IPS DF 6.9 (cell line): ENCODE results near the gene ACSS2.

Source experiments
- DNase-seq: peaks from one replicate; pipeline ENCODE4 v3.0.0-alpha.2; 2013; ENCODE audit warnings: low read depth, low spot score
- H3K27ac ChIP-seq: one replicate; pipeline ENCODE4 v1.5.1; 2013; ENCODE audit warnings: low read length, control low read depth
- H3K27me3 ChIP-seq: 2 replicates; pipeline ENCODE4 v1.6.1; 2013; ENCODE audit warnings: mild to moderate bottlenecking, low read length; ENCODE audit not compliant: control insufficient read depth, insufficient read depth
- H3K36me3 ChIP-seq: 2 replicates; pipeline ENCODE4 v1.6.1; 2013; ENCODE audit warnings: low read length; ENCODE audit not compliant: control insufficient read depth, insufficient read depth
- H3K4me1 ChIP-seq: 2 replicates; pipeline ENCODE4 v1.6.1; 2013; ENCODE audit warnings: low read length; ENCODE audit not compliant: control insufficient read depth, insufficient read depth
- H3K4me3 ChIP-seq: 2 replicates; pipeline ENCODE4 v1.5.1; 2013; ENCODE audit warnings: mild to moderate bottlenecking, low read length
- H3K9me3 ChIP-seq: 2 replicates; pipeline ENCODE4 v1.6.1; 2013; ENCODE audit warnings: low read length, inconsistent platforms; ENCODE audit not compliant: control insufficient read depth, insufficient read depth
- WGBS: extraction: QIAGEN DNeasy Blood & Tissue Kit; methylation state at CpG from one replicate; pipeline ENCODE4 v1.1.7; 2013; ENCODE audit warnings: mixed read lengths, missing lambda C conversion rate; ENCODE audit not compliant: insufficient read length, insufficient coverage; 5-methylcytosine and 5-hydroxymethylcytosine counted together

Gene ACSS2

DNA sequence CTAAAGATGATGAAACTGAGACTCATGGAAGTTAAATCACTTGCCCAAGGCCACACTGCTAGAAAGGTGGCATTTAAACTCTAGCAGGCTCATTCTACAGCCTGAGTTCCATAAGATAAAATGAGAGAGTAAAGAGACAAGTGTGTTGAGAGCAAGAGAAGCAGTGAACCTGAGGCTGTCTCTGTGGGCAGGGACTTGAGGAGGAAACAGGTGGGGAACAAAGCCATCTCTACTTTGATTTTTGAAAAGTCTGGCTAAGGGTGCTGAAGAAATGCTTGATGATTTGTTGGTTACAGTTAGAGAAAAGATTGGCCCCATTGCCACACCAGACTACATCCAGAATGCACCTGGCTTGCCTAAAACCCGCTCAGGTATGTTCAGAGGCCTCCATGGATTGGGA, 50.2 kb downstream of the ACSS2 start:
- peaks cover 17% of the 10 kb centered on the region; the same call in 1 of the 2 replicates for H3K36me3 ChIP-seq

DNA sequence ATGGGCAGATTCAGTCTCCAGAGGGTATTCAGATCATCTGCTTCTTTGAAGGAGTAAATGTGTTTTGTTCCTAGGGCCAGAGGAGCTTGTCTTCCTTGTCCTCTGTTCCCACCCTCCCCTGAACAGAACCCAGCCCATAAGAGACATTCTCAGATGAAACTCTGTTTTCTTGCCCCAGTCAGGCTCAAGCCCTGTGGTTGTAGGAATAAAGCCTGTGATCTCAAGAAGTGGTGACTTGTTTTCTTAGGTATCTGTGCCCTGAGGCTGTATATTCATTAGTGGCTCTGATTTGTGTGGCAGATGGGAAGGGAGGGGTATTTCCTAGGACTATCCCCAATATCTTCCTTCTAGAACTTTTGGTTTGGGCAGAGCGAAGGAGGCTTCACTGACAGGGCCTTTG, 51.3 kb downstream of the ACSS2 start:
- Histone ChIP-seq H3K36me3 (peaks cover 17% of the 10 kb centered on the region; the same call in 1 of the 2 replicates), H3K9me3 (no peaks in the 10 kb centered on the region), H3K27ac (no peak overlapping the region), H3K4me3 (no peak overlapping the region), H3K4me1 (no peaks in the 10 kb centered on the region), H3K27me3 (no peaks in the 10 kb centered on the region)
- WGBS, result no CpG with 5 or more reads among the region's 1 CpG
- no peak for DNase-seq

More for the DNA sequence above, 50.2 kb downstream of the ACSS2 start:
- Histone ChIP-seq H3K9me3 (no peaks in the 10 kb centered on the region), H3K4me3 (no peak overlapping the region), H3K4me1 (no peaks in the 10 kb centered on the region), H3K27ac (no peak overlapping the region), H3K27me3 (no peaks in the 10 kb centered on the region)
- no peak for DNase-seq
- WGBS, result no CpG with 5 or more reads among the region's 1 CpG

DNA sequence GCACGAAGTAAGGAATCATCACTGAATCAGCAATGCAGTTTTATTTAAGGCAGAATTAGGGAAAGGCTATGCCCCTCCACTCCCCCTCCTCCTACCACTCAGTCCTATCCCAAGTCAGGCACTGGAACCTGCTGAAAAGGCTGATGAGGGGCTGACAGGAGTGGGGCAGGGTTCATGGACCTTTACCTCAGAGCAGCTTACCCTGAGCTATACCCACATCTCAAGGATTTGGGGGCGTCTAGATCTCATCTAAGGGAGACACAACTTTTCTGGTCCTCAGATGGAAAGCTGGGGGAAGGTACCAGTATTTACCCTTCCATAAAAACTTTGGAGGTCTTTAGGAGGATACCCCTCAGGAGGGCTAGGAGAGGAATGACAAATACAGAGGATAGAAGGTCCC, 52.0 kb downstream of the ACSS2 start:
- Histone ChIP-seq H3K36me3 (peaks cover 17% of the 10 kb centered on the region; the same call in 1 of the 2 replicates), H3K27ac (no peak overlapping the region), H3K9me3 (no peaks in the 10 kb centered on the region), H3K4me3 (no peak overlapping the region), H3K27me3 (no peaks in the 10 kb centered on the region), H3K4me1 (no peaks in the 10 kb centered on the region)
- no peak for DNase-seq
- no CpG with 5 or more reads among the region's 2 CpGs for WGBS

DNA sequence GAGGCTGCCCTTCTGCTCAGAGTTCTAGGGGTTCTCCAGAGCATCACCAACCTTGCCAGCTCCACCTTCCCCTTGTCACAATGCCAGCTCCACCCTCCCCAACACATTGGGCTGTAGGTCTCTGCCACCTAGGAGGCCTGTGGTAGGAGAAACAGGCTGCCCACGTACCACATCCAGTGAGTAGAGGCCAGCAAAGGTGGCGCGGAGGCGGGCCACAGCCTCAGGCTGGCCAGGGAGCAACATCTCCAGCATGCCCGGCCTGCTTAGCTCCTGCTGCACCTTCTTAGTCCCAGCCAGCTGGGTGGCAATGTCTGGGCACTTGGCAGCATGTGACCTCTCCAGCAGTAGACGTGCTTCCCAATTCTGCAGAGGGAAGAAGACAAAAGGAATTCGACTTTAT, 55.4 kb downstream of the ACSS2 start:
- no peak overlapping the region for H3K27ac ChIP-seq
- WGBS, result no CpG with 5 or more reads among the region's 7 CpGs

DNA sequence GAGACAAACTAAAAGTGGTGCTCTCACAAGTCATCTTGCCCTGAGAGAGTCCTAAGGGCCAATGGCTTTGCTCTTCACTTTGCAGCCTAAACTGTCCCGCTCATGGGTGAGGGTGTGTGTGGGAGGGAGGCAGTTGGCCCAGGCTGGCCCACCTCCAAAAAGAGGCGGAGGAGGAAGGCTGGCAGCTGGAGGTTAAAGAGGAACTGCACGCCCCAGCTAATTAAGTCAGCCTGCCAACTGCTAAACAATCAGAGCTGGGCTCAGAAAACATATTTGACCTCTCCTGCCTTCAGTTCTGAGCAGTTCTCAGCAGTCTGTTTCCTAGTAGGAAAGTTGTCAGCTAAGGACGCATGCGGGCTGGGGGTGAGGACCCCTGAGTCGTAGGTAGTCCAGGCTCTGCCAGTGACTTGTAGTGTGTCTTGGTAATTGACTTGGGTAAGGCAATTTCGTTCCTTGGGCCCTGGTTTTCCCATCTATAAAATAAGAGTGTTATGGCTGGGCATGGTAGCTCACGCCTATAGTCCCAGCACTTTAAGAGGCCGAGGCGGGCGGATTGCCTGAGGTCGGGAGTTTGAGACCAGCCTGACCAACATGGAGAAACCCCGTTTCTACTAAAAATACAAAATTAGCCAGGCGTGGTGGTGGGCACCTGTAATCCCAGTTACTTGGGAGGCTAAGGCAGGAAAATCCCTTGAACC, 62.2 kb downstream of the ACSS2 start:
- no CpG with 5 or more reads among the region's 14 CpGs for WGBS
- Histone ChIP-seq H3K36me3 (peaks cover 6% of the 10 kb centered on the region; the same call in 1 of the 2 replicates), H3K4me3 (no peak overlapping the region), H3K4me1 (no peaks in the 10 kb centered on the region), H3K27ac (no peak overlapping the region), H3K9me3 (no peaks in the 10 kb centered on the region), H3K27me3 (no peaks in the 10 kb centered on the region; the same call in 1 of the 2 replicates)
- no peak for DNase-seq

More for the DNA sequence above, 55.4 kb downstream of the ACSS2 start:
- H3K36me3 ChIP-seq, result peaks cover 16% of the 10 kb centered on the region; the same call in 1 of the 2 replicates
- no peaks in the 10 kb centered on the region for H3K4me1 ChIP-seq
- no peaks in the 10 kb centered on the region for H3K9me3 ChIP-seq
- no peaks in the 10 kb centered on the region; the same call in 1 of the 2 replicates for H3K27me3 ChIP-seq
- no peak for DNase-seq
- H3K4me3 ChIP-seq, result no peak overlapping the region

DNA sequence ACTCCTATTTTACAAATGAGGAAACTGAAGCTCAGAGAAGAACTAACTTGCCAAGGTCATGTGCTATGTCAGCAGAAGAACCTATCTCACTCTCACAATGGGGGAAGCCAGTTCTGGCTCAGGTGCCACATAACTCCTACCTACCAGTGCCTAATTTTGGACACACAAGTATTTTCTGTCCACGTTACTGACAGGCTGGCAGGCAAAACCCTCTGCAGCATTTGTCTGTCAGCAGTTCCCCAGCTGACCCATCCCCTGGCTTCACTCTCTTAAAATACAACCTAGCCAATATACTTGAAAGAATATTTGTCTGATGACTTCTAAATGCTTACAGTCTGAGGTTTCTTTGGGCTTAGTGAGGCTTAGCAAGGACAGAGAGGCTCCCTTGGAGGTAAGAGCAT, 63.7 kb downstream of the ACSS2 start:
- no CpG with 5 or more reads among the region's 1 CpG for WGBS
- Histone ChIP-seq H3K4me3 (no peak overlapping the region), H3K4me1 (no peaks in the 10 kb centered on the region), H3K36me3 (peaks cover 6% of the 10 kb centered on the region; the same call in 1 of the 2 replicates), H3K27me3 (no peaks in the 10 kb centered on the region; the same call in 1 of the 2 replicates), H3K27ac (no peak overlapping the region), H3K9me3 (no peaks in the 10 kb centered on the region)
- no peak for DNase-seq

DNA sequence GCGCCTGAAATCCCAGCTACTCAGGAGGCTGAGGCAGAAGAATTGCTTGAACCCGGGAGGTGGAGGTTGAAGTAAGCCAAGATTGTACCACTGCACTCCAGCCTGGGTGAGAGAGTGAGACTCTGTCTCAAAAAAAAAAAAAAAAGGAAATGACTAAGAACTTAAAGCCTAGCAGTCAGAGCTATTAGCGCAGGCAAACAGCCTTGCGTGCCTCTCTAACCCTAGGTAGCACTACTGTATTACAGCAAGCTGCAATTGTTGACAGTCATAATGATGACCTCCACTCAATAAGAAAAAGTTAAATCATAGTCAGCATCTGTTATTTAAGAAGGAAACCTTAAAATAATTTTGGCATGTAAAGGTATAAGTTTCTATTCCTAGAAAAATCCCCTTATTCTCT, 64.8 kb downstream of the ACSS2 start:
- no peak overlapping the region for H3K27ac ChIP-seq
- no peaks in the 10 kb centered on the region; the same call in 1 of the 2 replicates for H3K27me3 ChIP-seq
- no CpG with 5 or more reads among the region's 4 CpGs for WGBS
- H3K9me3 ChIP-seq, result no peaks in the 10 kb centered on the region
- H3K4me1 ChIP-seq, result no peaks in the 10 kb centered on the region
- DNase-seq, result no peak
- no peak overlapping the region for H3K4me3 ChIP-seq
- peaks cover 6% of the 10 kb centered on the region; the same call in 1 of the 2 replicates for H3K36me3 ChIP-seq

DNA sequence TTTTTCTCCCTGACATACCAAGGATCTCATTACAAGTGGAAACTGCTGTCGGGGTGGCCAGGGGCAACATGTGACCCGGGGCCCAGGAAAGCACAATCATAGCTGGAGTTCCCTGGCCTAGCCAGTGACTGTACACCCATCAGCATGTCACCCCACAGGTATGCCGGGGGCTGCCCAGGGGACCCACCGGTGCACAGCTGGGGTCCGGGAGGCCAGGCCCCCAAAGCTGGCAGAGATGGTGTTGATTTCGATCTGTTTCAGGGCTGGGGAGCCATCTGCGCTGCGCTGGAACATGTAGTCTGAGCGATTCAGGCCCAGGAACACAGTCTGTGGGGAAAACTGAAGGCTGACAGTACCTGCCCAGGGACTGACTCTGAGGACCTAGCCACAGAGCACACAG, 65.9 kb downstream of the ACSS2 start:
- Histone ChIP-seq H3K36me3 (peaks cover 6% of the 10 kb centered on the region; the same call in 1 of the 2 replicates), H3K9me3 (no peaks in the 10 kb centered on the region)

DNA sequence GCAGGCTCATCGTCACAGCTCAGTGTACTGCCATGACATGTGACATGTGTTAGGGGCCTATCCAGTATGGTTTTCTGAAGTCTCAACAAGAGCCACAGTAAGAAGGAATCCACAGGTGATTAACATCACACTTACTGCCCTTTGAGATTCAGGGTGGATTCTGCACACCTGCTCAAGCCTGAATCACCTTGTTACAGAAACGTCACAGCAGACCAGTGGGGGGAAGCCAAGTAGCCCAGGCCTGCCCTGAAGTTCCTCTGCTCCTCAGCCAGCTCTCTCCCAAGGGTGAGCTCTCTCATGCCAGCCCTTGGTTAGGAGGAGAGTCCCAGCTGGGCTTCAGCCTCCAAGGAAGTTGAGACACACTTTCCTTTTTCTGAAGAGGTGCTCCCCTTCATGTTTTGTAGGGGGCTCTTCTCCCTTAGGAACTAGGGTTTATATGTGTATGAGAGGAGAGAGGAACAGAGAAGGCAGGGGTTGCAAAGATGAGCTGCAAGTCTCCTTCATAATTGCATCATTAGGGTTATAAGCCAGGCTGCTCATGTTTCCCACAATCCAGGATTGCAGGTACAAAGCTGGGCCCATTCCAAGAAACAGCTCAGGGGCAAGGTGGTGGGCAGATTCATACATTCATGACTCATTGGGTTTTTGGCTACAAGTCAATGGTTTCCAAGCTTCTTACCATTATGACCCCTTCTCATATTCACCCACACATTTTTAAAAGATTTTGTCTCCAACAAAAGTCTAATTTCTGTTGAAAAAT, 67.6 kb downstream of the ACSS2 start:
- no peak overlapping the region for H3K27ac ChIP-seq
- DNase-seq, result no peak
- no CpG with 5 or more reads among the region's 2 CpGs for WGBS
- H3K4me1 ChIP-seq, result no peaks in the 10 kb centered on the region
- no peaks in the 10 kb centered on the region for H3K9me3 ChIP-seq
- H3K27me3 ChIP-seq, result no peaks in the 10 kb centered on the region
- no peak overlapping the region for H3K4me3 ChIP-seq
- peaks cover 6% of the 10 kb centered on the region; the same call in 1 of the 2 replicates for H3K36me3 ChIP-seq

More for the DNA sequence above, 65.9 kb downstream of the ACSS2 start:
- Histone ChIP-seq H3K27me3 (no peaks in the 10 kb centered on the region), H3K4me1 (no peaks in the 10 kb centered on the region), H3K4me3 (no peak overlapping the region), H3K27ac (no peak overlapping the region)
- WGBS, result no CpG with 5 or more reads among the region's 9 CpGs
- DNase-seq, result no peak

DNA sequence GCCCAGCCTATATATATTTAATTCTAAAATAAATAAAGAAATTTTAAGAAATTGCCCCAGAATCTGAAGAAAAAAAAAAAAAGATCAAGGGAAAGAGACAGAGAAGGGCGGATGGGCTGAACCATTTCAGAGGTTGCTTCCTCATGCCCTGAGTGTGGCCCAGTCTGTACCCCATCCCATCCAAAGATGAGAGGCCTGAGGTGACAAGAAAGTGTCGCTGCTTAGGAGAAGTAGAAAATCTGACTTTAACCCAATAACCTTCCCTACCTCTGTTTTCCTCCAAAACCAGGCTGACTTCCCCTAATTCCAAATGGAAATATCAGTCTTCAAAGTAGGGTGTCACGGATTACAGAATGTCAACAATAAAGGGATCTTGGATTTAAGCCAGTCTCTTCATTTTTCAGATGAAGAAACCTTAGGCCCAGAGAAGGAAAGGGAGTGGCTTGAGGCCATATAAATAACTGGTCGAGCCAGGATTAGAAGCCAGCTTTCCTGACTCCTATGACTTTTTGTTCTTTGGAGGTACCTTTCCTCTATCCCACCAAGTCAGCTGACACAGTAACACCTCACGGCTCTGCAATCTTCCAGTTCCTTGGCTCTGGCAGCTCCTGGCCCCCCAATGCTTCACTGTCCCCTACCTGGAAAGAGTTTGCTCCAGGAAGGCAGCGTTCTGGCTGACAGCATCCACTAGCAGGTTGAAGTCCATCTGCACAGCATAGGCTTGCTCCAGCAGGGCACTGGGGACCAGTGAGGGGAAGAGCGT, 69.1 kb downstream of the ACSS2 start:
- H3K36me3 ChIP-seq, result peaks cover 6% of the 10 kb centered on the region; the same call in 1 of the 2 replicates
- DNase-seq, result no peak
- H3K9me3 ChIP-seq, result no peaks in the 10 kb centered on the region
- no peak overlapping the region for H3K27ac ChIP-seq
- no peaks in the 10 kb centered on the region for H3K27me3 ChIP-seq
- no CpG with 5 or more reads among the region's 7 CpGs for WGBS
- H3K4me1 ChIP-seq, result no peaks in the 10 kb centered on the region
- H3K4me3 ChIP-seq, result no peak overlapping the region
